ENCODE measurements around the gene KSR2. TPM values are rescaled to one million over a fixed set of nuclear protein-coding genes. Genes with fewer than 3 reads are reported as not detected.

The KSR2 gene
- total and polyA plus RNA-seq, 10 of the 15 experiments (the other 5 are each of a cell fraction or from before 2014, with no cell fraction given), result under 0.01 to 1.5 (median 0.01) TPM; not detected in 3

DNA sequence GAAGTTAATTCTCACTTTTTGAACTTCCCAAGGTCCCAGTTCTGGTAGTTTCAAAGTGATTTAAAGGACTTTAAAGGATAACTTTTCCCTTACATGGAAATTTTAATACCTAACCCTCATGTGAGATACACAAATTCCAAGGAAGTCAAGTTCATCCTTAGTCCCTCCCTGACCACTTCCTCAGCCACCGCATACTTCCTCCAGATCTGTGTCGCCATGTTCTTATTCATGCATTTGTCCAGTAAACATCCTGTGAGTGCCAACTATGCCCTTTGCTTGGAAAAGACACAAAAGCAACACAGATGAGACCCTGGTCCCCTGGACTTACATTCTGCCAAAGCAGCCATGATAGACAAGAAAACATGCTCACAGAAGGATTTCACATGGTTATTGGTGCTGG, 206.6 kb downstream of the KSR2 start:
- 77% methylated on average over 2 of the region's 2 CpGs for WGBS (ENCODE audit: insufficient coverage, insufficient replicate concordance, low lambda C conversion rate, missing lambda C conversion rate)
- no peaks in the 10 kb centered on the region for H3K9me3 ChIP-seq (replicated peaks; ENCODE audit: control insufficient read depth, insufficient read depth, low read length)
- no peaks in the 10 kb centered on the region for H3K36me3 ChIP-seq (ENCODE audit: control insufficient read depth in 2 of 2, insufficient read depth in 2 of 2, low read length in 1 of 2)
- RAD21 ChIA-PET (ENCODE audit: unreplicated experiment), result no interaction called here
- BruUV-seq (replicated peaks), result no TSS peak
- no peak overlapping the region for H3K4me2 ChIP-seq (ENCODE audit: control insufficient read depth, insufficient read depth)
- POLR2A ChIA-PET, result interaction anchor here (0.6 kb wide), 1 partner anchor 28 kb away, joined by 3 read pairs; no protein-coding TSS in a partner anchor
- CTCF ChIA-PET, result no interaction called here
- SMC1A ChIA-PET (ENCODE audit: uncharacterized antibody, unreplicated experiment), result no interaction called here
- no peak for ATAC-seq
- TF ChIP-seq KDM1A (IDR thresholded peaks at IDR 0.05; ENCODE audit: borderline replicate concordance) (no peak), MEF2B (IDR thresholded peaks at IDR 0.05; ENCODE audit: partially characterized antibody, poor library complexity, severe bottlenecking) (no peak), EZH2 (IDR thresholded peaks at IDR 0.05; ENCODE audit: borderline replicate concordance, control insufficient read depth, low read depth, low read length) (no peak), ZNF622 (IDR thresholded peaks at IDR 0.05) (no peak)
- H3K4me3 ChIP-seq, result no peak overlapping the region
- H2AFZ ChIP-seq (ENCODE audit: control insufficient read depth, low read depth, low read length), result no peak overlapping the region
- H4K20me1 ChIP-seq (ENCODE audit: control insufficient read depth, insufficient read depth), result no peaks in the 10 kb centered on the region
- H3K9ac ChIP-seq (ENCODE audit: control insufficient read depth, insufficient read depth, low read length), result no peak overlapping the region
- intact Hi-C loops (cut with micrococcal nuclease; ENCODE audit: unreplicated experiment) (no loop called here), in situ Hi-C loops (cut with MboI) (no loop called here)
- FAIRE-seq, result no peak
- H3K79me2 ChIP-seq (ENCODE audit: control insufficient read depth, insufficient read depth, low read length), result no peaks in the 10 kb centered on the region
- no peaks in the 10 kb centered on the region for H3K4me1 ChIP-seq (ENCODE audit: control insufficient read depth, insufficient read depth, low read length)
- no peak for DNase-seq (ENCODE audit: low read depth, low spot score)
- no peaks in the 10 kb centered on the region; a peak in 1 of 4 replicates for H3K27me3 ChIP-seq (replicated peaks in 1 of 2; ENCODE audit: control insufficient read depth in 2 of 2, insufficient read depth in 2 of 2, low read length in 1 of 2)
- no peak overlapping the region for H3K27ac ChIP-seq (ENCODE audit: control insufficient read depth, insufficient read depth)

DNA sequence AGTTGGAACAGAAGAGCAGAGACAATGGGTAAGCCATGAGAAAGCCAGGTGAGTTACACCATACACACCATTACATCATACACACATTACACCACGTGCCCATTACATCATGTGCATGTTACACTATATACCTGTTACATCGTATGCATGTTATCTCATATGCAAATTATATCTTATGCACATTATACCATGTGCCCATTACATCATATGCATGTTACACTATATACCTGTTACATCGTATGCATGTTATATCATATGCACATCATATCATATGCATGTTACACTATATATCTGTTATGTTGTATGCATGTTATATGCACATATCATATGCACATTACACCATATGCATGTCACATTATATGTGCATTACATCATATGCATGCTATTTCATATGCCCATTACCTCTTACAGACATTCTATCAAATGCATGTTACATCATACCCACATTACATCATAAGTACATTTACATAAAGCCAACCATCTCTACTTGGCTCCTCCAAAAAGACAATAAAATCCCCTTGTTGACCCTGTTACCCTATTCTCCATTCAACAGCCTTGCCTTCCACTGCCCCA, 207.2 kb downstream of the KSR2 start:
- no peak for FAIRE-seq
- no peak overlapping the region for H3K4me3 ChIP-seq
- ChIA-PET CTCF (no interaction called here), RAD21 (ENCODE audit: unreplicated experiment) (no interaction called here), POLR2A (no interaction called here), SMC1A (ENCODE audit: uncharacterized antibody, unreplicated experiment) (no interaction called here)
- no peaks in the 10 kb centered on the region for H3K9me3 ChIP-seq (replicated peaks; ENCODE audit: control insufficient read depth, insufficient read depth, low read length)
- intact Hi-C loops (cut with micrococcal nuclease; ENCODE audit: unreplicated experiment), result no loop called here
- WGBS (ENCODE audit: insufficient coverage, insufficient replicate concordance, low lambda C conversion rate, missing lambda C conversion rate), result 28% methylated on average over 3 of the region's 3 CpGs
- H3K4me1 ChIP-seq (ENCODE audit: control insufficient read depth, insufficient read depth, low read length), result no peaks in the 10 kb centered on the region
- no peaks in the 10 kb centered on the region for H3K79me2 ChIP-seq (ENCODE audit: control insufficient read depth, insufficient read depth, low read length)
- no peaks in the 10 kb centered on the region; a peak in 1 of 4 replicates for H3K27me3 ChIP-seq (replicated peaks in 1 of 2; ENCODE audit: control insufficient read depth in 2 of 2, insufficient read depth in 2 of 2, low read length in 1 of 2)
- in situ Hi-C loops (cut with MboI), result no loop called here
- no TSS peak for BruUV-seq (replicated peaks)
- H3K9ac ChIP-seq (ENCODE audit: control insufficient read depth, insufficient read depth, low read length), result no peak overlapping the region
- no peak overlapping the region for H2AFZ ChIP-seq (ENCODE audit: control insufficient read depth, low read depth, low read length)
- H3K4me2 ChIP-seq (ENCODE audit: control insufficient read depth, insufficient read depth), result no peak overlapping the region
- DNase-seq (ENCODE audit: low read depth, low spot score), result no peak
- no peaks in the 10 kb centered on the region for H3K36me3 ChIP-seq (ENCODE audit: control insufficient read depth in 2 of 2, insufficient read depth in 2 of 2, low read length in 1 of 2)
- H4K20me1 ChIP-seq (ENCODE audit: control insufficient read depth, insufficient read depth), result no peaks in the 10 kb centered on the region
- no peak for TF ChIP-seq EZH2 (IDR thresholded peaks at IDR 0.05; ENCODE audit: borderline replicate concordance, control insufficient read depth, low read depth, low read length)
- H3K27ac ChIP-seq (ENCODE audit: control insufficient read depth, insufficient read depth), result no peak overlapping the region
- no peak for ATAC-seq

Data from GM12878 (cell line).